ENCODE data around the gene KCNB1.

The KCNB1 gene

GRCh38 chr20:49384437-49385434 lies 97.7 kb downstream of the KCNB1 start:
- peak; percentile 44 for DNase-seq

GRCh38 chr20:49381558-49382493 lies 100.6 kb downstream of the KCNB1 start:
- no peak for DNase-seq

GRCh38 chr20:49380337-49380780 lies 102.1 kb downstream of the KCNB1 start:
- DNase-seq = no peak

DNA sequence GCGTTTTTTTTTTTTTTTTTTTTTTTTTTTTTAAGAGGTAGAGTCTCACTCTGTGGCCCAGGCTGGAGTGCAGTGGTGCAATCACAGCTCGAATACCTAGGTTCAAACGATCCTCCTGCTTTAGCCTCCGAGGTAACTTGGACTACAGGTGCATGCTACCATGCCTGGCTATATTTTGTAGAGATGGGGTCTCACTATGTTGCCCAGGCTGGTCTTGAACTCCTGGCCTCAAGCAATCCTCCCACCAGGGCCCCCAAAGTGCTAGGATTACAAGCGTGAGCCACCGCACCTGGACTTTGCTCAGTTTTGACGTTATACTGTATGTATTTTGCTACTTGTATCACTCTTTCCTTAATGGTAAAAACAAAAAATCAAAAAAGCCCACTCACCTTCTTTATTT lies 103.1 kb downstream of the KCNB1 start:
- DNase-seq = no peak

- DNase-seq = no peak
Measured at GRCh38 chr20:49377326-49377725, 105.1 kb downstream of the KCNB1 start.

- no peak for DNase-seq
Measured at GRCh38 chr20:49375170-49375569, 107.3 kb downstream of the KCNB1 start.

- no peak for DNase-seq
Measured at GRCh38 chr20:49372095-49372734, 110.3 kb downstream of the KCNB1 start.

DNA sequence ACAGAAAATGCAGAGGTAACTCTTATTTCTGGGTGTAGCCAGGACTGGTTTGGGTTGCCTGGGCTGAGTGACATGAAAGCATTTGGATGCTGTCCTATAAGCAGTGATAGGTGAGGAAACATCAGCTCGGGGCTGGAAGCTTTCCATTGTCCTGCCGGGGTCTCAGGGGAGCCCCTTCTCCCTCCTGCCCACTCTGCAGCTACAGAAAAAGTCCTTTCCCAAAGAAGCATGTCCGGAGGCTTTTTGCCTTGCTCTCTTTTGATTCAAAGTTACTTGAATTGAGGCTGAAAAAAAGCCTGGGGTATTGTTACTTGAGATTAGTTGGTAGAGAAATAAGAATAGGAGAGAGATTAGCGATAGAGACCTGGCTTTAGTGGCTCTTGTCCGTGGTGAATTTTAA lies 113.9 kb downstream of the KCNB1 start:
- no peak for DNase-seq

GRCh38 chr20:49367113-49367512 lies 115.4 kb downstream of the KCNB1 start:
- DNase-seq = no peak

GRCh38 chr20:49366687-49367086 lies 115.8 kb downstream of the KCNB1 start:
- DNase-seq = no peak

GRCh38 chr20:49361862-49362660 lies 120.4 kb downstream of the KCNB1 start:
- no peak for DNase-seq

GRCh38 chr20:49360242-49360968 lies 122.1 kb downstream of the KCNB1 start:
- no peak for DNase-seq

DNA sequence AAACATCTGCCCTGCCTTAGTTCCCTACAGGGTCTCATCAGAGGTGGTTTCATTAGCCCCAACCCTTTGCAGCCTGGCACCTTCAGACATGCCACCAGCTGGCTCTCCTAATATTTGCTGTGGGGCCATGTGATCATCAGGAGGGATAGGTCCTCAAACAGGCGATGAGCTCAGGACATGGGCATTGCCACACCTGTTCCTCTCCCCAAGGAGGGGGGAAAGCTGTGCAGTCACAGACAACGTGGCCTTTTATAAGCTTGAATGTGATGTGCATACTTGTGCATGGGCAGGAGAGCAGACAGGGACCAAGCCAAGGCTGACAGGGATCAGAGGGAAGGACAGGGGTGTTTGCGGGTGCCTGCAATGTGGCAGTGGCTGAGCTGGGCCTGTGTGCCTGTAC lies 125.8 kb downstream of the KCNB1 start:
- DNase-seq = no peak

DNA sequence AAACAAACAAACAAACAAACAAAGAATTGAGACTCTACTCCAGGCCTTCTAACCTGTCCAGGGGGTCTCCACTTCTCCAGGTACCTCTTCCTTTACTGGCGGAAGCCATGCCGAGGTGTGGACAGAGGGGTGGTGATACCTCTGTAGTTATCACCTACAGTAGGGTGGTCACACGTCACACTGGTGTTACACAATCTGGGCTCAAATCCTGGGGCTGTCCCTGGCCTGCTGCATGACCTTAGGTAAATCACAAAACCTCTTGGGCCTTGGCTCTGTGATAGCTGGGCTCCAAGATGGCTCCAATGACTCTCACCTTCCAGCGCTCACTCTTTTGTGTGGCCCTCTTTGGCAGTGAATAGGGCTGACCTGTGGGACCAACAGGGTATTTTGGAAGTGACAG lies 127.8 kb downstream of the KCNB1 start:
- DNase-seq = no peak

- DNase-seq = no peak
Measured at GRCh38 chr20:49353348-49353747, 129.1 kb downstream of the KCNB1 start.

GRCh38 chr20:49352751-49353150 lies 129.7 kb downstream of the KCNB1 start:
- no peak for DNase-seq

DNA sequence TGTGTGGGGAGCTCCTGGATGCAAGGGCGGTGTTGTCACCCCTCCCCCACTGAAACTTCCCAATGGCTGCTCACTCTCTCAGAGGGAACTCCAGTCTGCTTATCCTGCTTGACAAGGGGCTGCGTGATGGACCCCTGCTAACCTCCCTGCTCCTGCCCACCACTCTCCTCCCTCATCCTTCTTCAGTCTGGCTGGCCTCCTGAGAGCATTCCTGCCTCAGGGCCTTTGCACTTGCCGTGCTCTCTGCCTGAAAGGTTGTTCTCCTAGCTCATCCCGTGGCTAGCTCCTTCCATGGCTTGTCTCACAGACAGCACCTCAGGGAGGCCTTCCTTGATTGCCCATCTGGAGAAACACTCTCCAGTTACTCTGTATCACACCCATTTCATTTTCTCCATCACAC lies 130.7 kb downstream of the KCNB1 start:
- DNase-seq = no peak

DNA sequence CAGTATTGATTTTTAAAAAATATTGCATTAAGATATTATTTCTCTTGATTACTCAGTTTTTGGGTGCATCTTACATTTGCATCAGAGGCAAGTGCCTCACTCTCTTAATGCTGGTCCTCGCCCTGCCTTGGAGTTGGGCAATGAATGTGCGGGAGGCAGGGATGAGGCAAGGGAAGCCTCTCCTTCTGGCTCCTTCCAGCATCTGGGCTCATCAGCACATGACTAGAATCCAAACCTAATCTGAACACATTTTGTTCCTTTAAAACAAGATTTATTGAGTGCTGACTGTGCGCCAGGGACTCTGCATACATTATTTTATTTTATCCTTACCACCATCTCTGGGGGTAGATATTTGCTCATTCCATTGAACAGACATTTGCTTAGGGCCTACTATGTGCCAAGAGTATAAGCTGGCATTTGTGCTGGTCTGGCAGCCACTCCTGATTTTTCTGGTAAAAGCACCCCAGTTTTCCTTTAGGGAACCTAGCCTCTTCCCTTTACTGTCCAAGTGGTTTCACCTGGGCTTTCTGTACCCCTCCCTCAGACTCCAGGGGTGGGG lies 132.7 kb downstream of the KCNB1 start:
- no peak for DNase-seq

DNA sequence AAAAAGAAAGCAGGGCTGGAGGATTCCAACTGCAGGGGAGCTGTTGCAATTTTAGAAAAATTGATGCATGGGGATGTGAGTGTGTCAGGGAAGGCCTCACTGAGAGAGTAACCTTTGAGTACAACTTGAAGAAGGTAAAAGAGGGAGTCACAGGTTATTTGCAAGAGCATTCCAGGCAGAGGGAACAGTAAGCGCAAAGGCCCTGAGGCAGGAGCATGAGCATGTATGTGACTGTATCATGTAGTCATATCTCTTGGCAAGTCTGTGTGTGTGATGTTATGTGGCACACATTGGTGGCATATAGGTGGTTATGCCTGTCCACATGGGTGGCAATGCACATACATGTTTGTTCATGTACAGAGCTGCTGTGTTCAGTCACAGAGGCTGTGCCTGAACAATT lies 133.4 kb downstream of the KCNB1 start:
- DNase-seq = no peak

DNA sequence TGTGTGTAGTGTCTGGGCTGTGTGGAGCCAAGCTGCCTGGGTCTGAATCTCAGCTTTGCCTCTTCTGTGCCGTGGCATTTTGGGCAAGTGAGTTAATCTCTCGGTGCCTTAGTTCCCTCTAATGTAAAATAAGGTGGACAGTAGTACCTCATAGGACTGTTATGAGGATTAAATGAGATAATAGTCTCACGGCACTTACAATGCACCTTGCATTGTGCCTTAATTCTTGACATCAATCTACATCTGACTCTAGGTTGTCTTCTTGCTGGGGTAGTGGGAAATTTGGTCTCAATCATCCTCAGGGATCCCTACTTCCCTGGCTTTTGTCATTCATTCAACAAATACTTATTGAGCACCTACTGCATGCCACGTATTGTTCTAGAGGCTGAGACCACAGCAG lies 133.9 kb downstream of the KCNB1 start:
- DNase-seq = no peak

- DNase-seq = no peak
Measured at GRCh38 chr20:49347156-49347555, 135.3 kb downstream of the KCNB1 start.
